GM19193 (cell line): ENCODE data around the gene TRAF3IP1.

Experiments used
- POLR2A ChIP-seq: IDR thresholded peaks from 4 replicates; pipeline ENCODE4 v1.6.1; 2011; ENCODE audit not compliant: insufficient read depth, insufficient read length; ENCODE audit errors: extremely low read depth

The TRAF3IP1 gene

GRCh38 chr2:238344517-238344916 lies 24.2 kb downstream of the TRAF3IP1 start:
- no peak for TF ChIP-seq POLR2A

- no peak for TF ChIP-seq POLR2A
These were observed 25.1 kb downstream of the TRAF3IP1 start for GRCh38 chr2:238345297-238345968.

- no peak for TF ChIP-seq POLR2A
These were observed 26.2 kb downstream of the TRAF3IP1 start for GRCh38 chr2:238346544-238346943.

GRCh38 chr2:238350150-238350897 lies 30.0 kb downstream of the TRAF3IP1 start:
- TF ChIP-seq POLR2A: no peak

- no peak for TF ChIP-seq POLR2A
These were observed 31.0 kb downstream of the TRAF3IP1 start for GRCh38 chr2:238351315-238351714.

- TF ChIP-seq POLR2A: no peak
These were observed 32.0 kb downstream of the TRAF3IP1 start for GRCh38 chr2:238352361-238352760.

- TF ChIP-seq POLR2A: no peak
These were observed 38.5 kb downstream of the TRAF3IP1 start for GRCh38 chr2:238358769-238359168.

- no peak for TF ChIP-seq POLR2A
These were observed 39.1 kb downstream of the TRAF3IP1 start for GRCh38 chr2:238359403-238359802.

GRCh38 chr2:238361877-238362276 lies 41.6 kb downstream of the TRAF3IP1 start:
- TF ChIP-seq POLR2A: no peak

- TF ChIP-seq POLR2A: no peak
These were observed 42.3 kb downstream of the TRAF3IP1 start for GRCh38 chr2:238362626-238363025.

- TF ChIP-seq POLR2A: no peak
These were observed 49.3 kb downstream of the TRAF3IP1 start for GRCh38 chr2:238369591-238370040.

GRCh38 chr2:238370094-238370822 lies 49.9 kb downstream of the TRAF3IP1 start:
- TF ChIP-seq POLR2A: no peak

GRCh38 chr2:238370823-238371372 lies 50.6 kb downstream of the TRAF3IP1 start:
- no peak for TF ChIP-seq POLR2A

GRCh38 chr2:238376884-238377391 lies 56.6 kb downstream of the TRAF3IP1 start:
- TF ChIP-seq POLR2A: no peak

GRCh38 chr2:238378230-238379095 lies 58.1 kb downstream of the TRAF3IP1 start:
- TF ChIP-seq POLR2A: no peak
